Kidney (tissue), 14 donors: ENCODE data around the gene SEBOX. TPM values are rescaled to one million over a fixed set of nuclear protein-coding genes. Genes with fewer than 3 reads are reported as not detected.

Source experiments
- DNase-seq, 5 donors: peaks; one replicate each; pipeline ENCODE4 v3.0.0-alpha.2; 2013 to 2020
- FAIRE-seq: peaks from 2 replicates; lab custom pipeline; 2012; peaks lifted over from hg19 to GRCh38; lab: Jason Lieb, UNC
- H3K27ac ChIP-seq, 2 donors: one replicate each; pipeline ENCODE4 v1.7.0; 2013; ENCODE audit warnings: low read depth in 2 of 2, low read length in 2 of 2, inconsistent platforms in 1 of 2
- H3K27me3 ChIP-seq: one replicate; pipeline ENCODE4 v1.7.1; 2013; ENCODE audit warnings: low read length, inconsistent platforms; ENCODE audit not compliant: control insufficient read depth, insufficient read depth
- H3K36me3 ChIP-seq, 3 donors: one replicate each; pipeline versions ENCODE4 v1.7.0 to v1.7.1; 2013; ENCODE audit warnings: low read length in 3 of 3, control low read depth in 1 of 3, inconsistent platforms in 1 of 3; ENCODE audit not compliant: insufficient read depth in 3 of 3, control insufficient read depth in 2 of 3
- H3K4me1 ChIP-seq, 3 donors: one replicate each; pipeline versions ENCODE4 v1.7.0 to v1.7.1; 2013; ENCODE audit warnings: low read length in 3 of 3, inconsistent platforms in 1 of 3, low read depth in 1 of 3; ENCODE audit not compliant: control insufficient read depth in 2 of 3, insufficient read depth in 2 of 3
- H3K4me3 ChIP-seq, 3 donors: one replicate each; pipeline versions ENCODE4 v1.7.0 to v1.8.1; 2013; ENCODE audit warnings: low read length in 3 of 3, control low read depth in 1 of 3, inconsistent platforms in 1 of 3
- H3K9ac ChIP-seq, 3 donors: one replicate each; pipeline versions ENCODE4 v1.7.0 to v1.7.1; 2013; ENCODE audit warnings: low read length in 3 of 3, control low read depth in 1 of 3, inconsistent platforms in 1 of 3
- H3K9me3 ChIP-seq, 3 donors: one replicate each; pipeline versions ENCODE4 v1.7.0 to v1.7.1; 2013; ENCODE audit warnings: low read length in 3 of 3, control low read depth in 1 of 3, inconsistent platforms in 1 of 3; ENCODE audit not compliant: control insufficient read depth in 2 of 3, insufficient read depth in 1 of 3
- CTCF ChIP-seq: IDR thresholded peaks from 3 replicates; pipeline ENCODE4 v1.5.1; 2012; ENCODE audit warnings: mild to moderate bottlenecking, moderate library complexity, borderline replicate concordance; ENCODE audit not compliant: insufficient read depth; ENCODE audit errors: extremely low read depth
- intact Hi-C: fragments of 100-400 bp; cut with DNase I; formaldehyde crosslinking; loops from one replicate; pipeline ENCODE4 v1.11.1; 2022
- polyA plus RNA-seq: library from polyadenylated mRNA; stranded (reverse); fragments of 350-450 nt; fragmentation: Illumina TruSeq; extraction: RNeasy Lipid Tissue Mini Kit (QIAGEN cat#74804); gene quantifications from one replicate; pipeline ENCODE4 v1.2.3, GENCODE V29; 2014; ENCODE audit warnings: low read depth, low replicate concordance; ENCODE audit not compliant: insufficient read depth
- total RNA-seq: library from RNA; stranded (reverse); fragmentation: NEBNext Ultra II Directional; extraction: Animal tissue kit (Norgen Biotek cat#: 25700); gene quantifications from one replicate; pipeline ENCODE4 v1.2.1, GENCODE V29; 2021
- donor health status: control.
- donor health status: control.
- donor health status: control.
- donor health status: control.
- donor health status: control.
- donor health status: DM: yes; HTN: yes; CAD: no.
- donor health status: Normal renal cell carcinoma (clear cell type).

Gene SEBOX
- total and polyA plus RNA-seq, 2 donors from 2014 or later: not detected

- DNase-seq (no peak), FAIRE-seq (no peak)
- no peaks in the 10 kb centered on the region for H3K27me3 ChIP-seq
- no peak overlapping the region for H3K9ac ChIP-seq
- intact Hi-C loops: no loop called here
- no peak overlapping the region for H3K4me3 ChIP-seq
- H3K4me1 ChIP-seq: peaks cover 0 to 17% (median 3%) of the 10 kb centered on the region in 3 donors
- no peak overlapping the region for H3K27ac ChIP-seq
- no peak for TF ChIP-seq CTCF
- peaks cover 0 to 3% (median 0%) of the 10 kb centered on the region in 3 donors for H3K36me3 ChIP-seq
- no peaks in the 10 kb centered on the region for H3K9me3 ChIP-seq
Observed at GRCh38 chr17:28368915-28369683, 4.1 kb upstream of the SEBOX start.

GRCh38 chr17:28368306-28368831 is 3.4 kb upstream of the SEBOX start:
- H3K4me1 ChIP-seq: peaks cover 0 to 17% (median 3%) of the 10 kb centered on the region in 3 donors
- intact Hi-C loops: no loop called here
- H3K9ac ChIP-seq: no peak overlapping the region
- peaks cover 0 to 4% (median under 1%) of the 10 kb centered on the region in 3 donors for H3K36me3 ChIP-seq
- H3K9me3 ChIP-seq: no peaks in the 10 kb centered on the region
- no peak overlapping the region for H3K27ac ChIP-seq
- DNase-seq (no peak), FAIRE-seq (no peak)
- TF ChIP-seq CTCF: no peak
- no peaks in the 10 kb centered on the region for H3K27me3 ChIP-seq
- H3K4me3 ChIP-seq: no peak overlapping the region

- no peak overlapping the region for H3K9ac ChIP-seq
- intact Hi-C loops: no loop called here
- DNase-seq: peak in 1 of 5 donors; percentile 11
Observed at GRCh38 chr17:28367641-28368305, 2.8 kb upstream of the SEBOX start.

More at GRCh38 chr17:28367641-28368305, 2.8 kb upstream of the SEBOX start:
- no peak for FAIRE-seq
- TF ChIP-seq CTCF: no peak
- Histone ChIP-seq H3K27ac (no peak overlapping the region), H3K27me3 (no peaks in the 10 kb centered on the region), H3K4me1 (peaks cover 0 to 16% (median 3%) of the 10 kb centered on the region in 3 donors), H3K36me3 (peaks cover 0 to 9% (median 6%) of the 10 kb centered on the region in 3 donors), H3K9me3 (no peaks in the 10 kb centered on the region), H3K4me3 (no peak overlapping the region)
